Medulla oblongata (tissue), 1 donor: ENCODE data around the gene NDUFS6.

Source experiments
- DNase-seq: peaks from one replicate; pipeline ENCODE4 v3.0.0-alpha.2; 2015; ENCODE audit errors: extremely low spot score

NDUFS6 gene

GRCh38 chr5:1801222-1801966 is at the start of gene NDUFS6:
Gene NDUFS6, plus strand, starts transcription at chr5:1801407. Its CDS starts 11 bp downstream, at chr5:1801418.
- DNase-seq: peak; percentile 84

GRCh38 chr5:1751864-1752822 is 49.1 kb upstream of the NDUFS6 start:
- DNase-seq: no peak

GRCh38 chr5:1752881-1753280 is 48.3 kb upstream of the NDUFS6 start:
- no peak for DNase-seq

- DNase-seq: no peak
These were observed 47.7 kb upstream of the NDUFS6 start for GRCh38 chr5:1753490-1753889.

GRCh38 chr5:1754531-1755220 is 46.5 kb upstream of the NDUFS6 start:
- DNase-seq: no peak

GRCh38 chr5:1755321-1755949 is 45.8 kb upstream of the NDUFS6 start:
- no peak for DNase-seq

GRCh38 chr5:1756481-1756880 is 44.7 kb upstream of the NDUFS6 start:
- DNase-seq: no peak

GRCh38 chr5:1757511-1757910 is 43.7 kb upstream of the NDUFS6 start:
- no peak for DNase-seq

- DNase-seq: no peak
These were observed 42.6 kb upstream of the NDUFS6 start for GRCh38 chr5:1758574-1758973.

GRCh38 chr5:1759378-1759970 is 41.7 kb upstream of the NDUFS6 start:
- DNase-seq: no peak

GRCh38 chr5:1760231-1760630 is 41.0 kb upstream of the NDUFS6 start:
- DNase-seq: no peak

- no peak for DNase-seq
These were observed 40.4 kb upstream of the NDUFS6 start for GRCh38 chr5:1760656-1761452.

GRCh38 chr5:1761453-1761755 is 39.8 kb upstream of the NDUFS6 start:
- no peak for DNase-seq

GRCh38 chr5:1762121-1762882 is 38.9 kb upstream of the NDUFS6 start:
- DNase-seq: no peak

- no peak for DNase-seq
These were observed 38.2 kb upstream of the NDUFS6 start for GRCh38 chr5:1762883-1763547.

- peak; percentile 26 for DNase-seq
These were observed 37.7 kb upstream of the NDUFS6 start for GRCh38 chr5:1763548-1763911.

GRCh38 chr5:1763960-1764605 is 37.1 kb upstream of the NDUFS6 start:
- DNase-seq: no peak

- no peak for DNase-seq
These were observed 36.6 kb upstream of the NDUFS6 start for GRCh38 chr5:1764606-1764960.
